ENCODE measurements around the gene EDEM2. TPM values are rescaled to one million over a fixed set of nuclear protein-coding genes. Genes with fewer than 3 reads are reported as not detected.
A peak's percentile ranks its signal among the peaks of the same experiment; 100 is the strongest.
"Not testable (repeated sequence)": the region's sequence is repeated elsewhere in the genome, so short reads cannot be mapped to it uniquely, and the experiment has no call there.

Gene EDEM2
- 11.8 TPM for polyA plus RNA-seq (2012; ENCODE audit: insufficient read depth, insufficient read length, low read depth)

- H3K4me1 ChIP-seq = peaks cover 2% of the 10 kb centered on the region
- peak within 1 kb of the TSS; percentile 94 for H3K4me3 ChIP-seq (ENCODE audit: low read depth, low read length)
- no peaks in the 10 kb centered on the region for H3K27me3 ChIP-seq
- TF ChIP-seq CTCF (IDR thresholded peaks at IDR 0.05; ENCODE audit: low read depth, low read length) = peak; percentile 24; the same call in 1 of the 2 replicates
- peak; percentile 96 for DNase-seq
- H3K9me3 ChIP-seq = no peaks in the 10 kb centered on the region
- no peaks in the 10 kb centered on the region for H3K36me3 ChIP-seq
Measured at GRCh38 chr20:35146920-35147574, at the start of gene EDEM2. Gene EDEM2, minus strand, starts transcription at chr20:35147336. Its CDS starts 78 bp downstream, at chr20:35147258.

GRCh38 chr20:35196313-35196712, 49.2 kb upstream of the EDEM2 start:
- no peak for DNase-seq
- no peaks in the 10 kb centered on the region for H3K27me3 ChIP-seq
- no peaks in the 10 kb centered on the region for H3K9me3 ChIP-seq
- no peaks in the 10 kb centered on the region for H3K4me1 ChIP-seq
- TF ChIP-seq CTCF (IDR thresholded peaks at IDR 0.05; ENCODE audit: low read depth, low read length) = no peak
- H3K36me3 ChIP-seq = no peaks in the 10 kb centered on the region
- no peak overlapping the region for H3K4me3 ChIP-seq (ENCODE audit: low read depth, low read length)

- DNase-seq; H3K4me3 ChIP-seq (ENCODE audit: low read depth, low read length); H3K27me3 ChIP-seq; H3K4me1 ChIP-seq; H3K36me3 ChIP-seq; H3K9me3 ChIP-seq: not testable (repeated sequence)
Measured at GRCh38 chr20:35193031-35193791, 46.1 kb upstream of the EDEM2 start.

GRCh38 chr20:35192118-35192872, 45.2 kb upstream of the EDEM2 start:
- no peaks in the 10 kb centered on the region for H3K4me1 ChIP-seq

GRCh38 chr20:35191419-35192117, 44.4 kb upstream of the EDEM2 start:
- H3K36me3 ChIP-seq = no peaks in the 10 kb centered on the region
- no peak for TF ChIP-seq CTCF (IDR thresholded peaks at IDR 0.05; ENCODE audit: low read depth, low read length)
- H3K9me3 ChIP-seq = no peaks in the 10 kb centered on the region
- H3K4me3 ChIP-seq (ENCODE audit: low read depth, low read length) = no peak overlapping the region
- DNase-seq = no peak
- H3K4me1 ChIP-seq = no peaks in the 10 kb centered on the region
- no peaks in the 10 kb centered on the region for H3K27me3 ChIP-seq

More at GRCh38 chr20:35192118-35192872, 45.2 kb upstream of the EDEM2 start:
- Histone ChIP-seq H3K4me3 (ENCODE audit: low read depth, low read length) (no peak overlapping the region), H3K27me3 (no peaks in the 10 kb centered on the region), H3K9me3 (no peaks in the 10 kb centered on the region), H3K36me3 (no peaks in the 10 kb centered on the region)
- no peak for TF ChIP-seq CTCF (IDR thresholded peaks at IDR 0.05; ENCODE audit: low read depth, low read length)
- DNase-seq = no peak

- no peak overlapping the region for H3K4me3 ChIP-seq (ENCODE audit: low read depth, low read length)
- no peaks in the 10 kb centered on the region for H3K9me3 ChIP-seq
- no peaks in the 10 kb centered on the region for H3K36me3 ChIP-seq
- TF ChIP-seq CTCF (IDR thresholded peaks at IDR 0.05; ENCODE audit: low read depth, low read length) = no peak
- H3K4me1 ChIP-seq = no peaks in the 10 kb centered on the region
- no peaks in the 10 kb centered on the region for H3K27me3 ChIP-seq
- no peak for DNase-seq
Measured at GRCh38 chr20:35190556-35190955, 43.4 kb upstream of the EDEM2 start.

- H3K36me3 ChIP-seq; DNase-seq; H3K4me3 ChIP-seq (ENCODE audit: low read depth, low read length); H3K4me1 ChIP-seq; H3K27me3 ChIP-seq; H3K9me3 ChIP-seq: not testable (repeated sequence)
Measured at GRCh38 chr20:35189223-35189622, 42.1 kb upstream of the EDEM2 start.
